ENCODE results near the gene ZNF605.

DNA sequence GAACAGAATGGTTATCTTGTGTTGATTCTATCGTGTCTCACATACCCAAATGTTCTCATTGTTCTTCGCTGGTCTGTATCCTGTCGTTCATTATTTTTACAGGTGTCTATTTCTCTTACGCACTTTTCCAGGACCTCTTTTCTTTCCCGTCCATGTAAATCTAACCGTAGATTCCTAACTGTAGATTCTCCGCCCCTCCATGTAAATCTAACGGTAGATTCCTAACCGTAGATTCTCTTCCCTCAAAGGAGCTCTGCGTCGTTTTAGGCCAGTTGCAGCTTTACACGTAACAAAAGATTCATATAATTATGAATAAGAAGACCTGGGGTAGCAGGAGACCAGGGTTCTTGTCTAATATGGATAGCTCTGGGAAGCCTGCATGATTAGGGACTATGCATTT lies 9.7 kb upstream of the ZNF605 start:
- TF ChIP-seq EZH2 (IDR thresholded peaks at IDR 0.05; ENCODE audit: borderline replicate concordance, insufficient read depth, low read length, poor library complexity, severe bottlenecking) (no peak), TAF1 (IDR thresholded peaks at IDR 0.05; ENCODE audit: low read depth) (no peak), RAD21 (conservative IDR thresholded peaks at IDR 0.05) (no peak), POLR2AphosphoS5 (IDR thresholded peaks at IDR 0.05) (no peak), SMC3 (conservative IDR thresholded peaks at IDR 0.05; ENCODE audit: poor library complexity) (no peak)
- TF ChIP-seq, protein P1, sequence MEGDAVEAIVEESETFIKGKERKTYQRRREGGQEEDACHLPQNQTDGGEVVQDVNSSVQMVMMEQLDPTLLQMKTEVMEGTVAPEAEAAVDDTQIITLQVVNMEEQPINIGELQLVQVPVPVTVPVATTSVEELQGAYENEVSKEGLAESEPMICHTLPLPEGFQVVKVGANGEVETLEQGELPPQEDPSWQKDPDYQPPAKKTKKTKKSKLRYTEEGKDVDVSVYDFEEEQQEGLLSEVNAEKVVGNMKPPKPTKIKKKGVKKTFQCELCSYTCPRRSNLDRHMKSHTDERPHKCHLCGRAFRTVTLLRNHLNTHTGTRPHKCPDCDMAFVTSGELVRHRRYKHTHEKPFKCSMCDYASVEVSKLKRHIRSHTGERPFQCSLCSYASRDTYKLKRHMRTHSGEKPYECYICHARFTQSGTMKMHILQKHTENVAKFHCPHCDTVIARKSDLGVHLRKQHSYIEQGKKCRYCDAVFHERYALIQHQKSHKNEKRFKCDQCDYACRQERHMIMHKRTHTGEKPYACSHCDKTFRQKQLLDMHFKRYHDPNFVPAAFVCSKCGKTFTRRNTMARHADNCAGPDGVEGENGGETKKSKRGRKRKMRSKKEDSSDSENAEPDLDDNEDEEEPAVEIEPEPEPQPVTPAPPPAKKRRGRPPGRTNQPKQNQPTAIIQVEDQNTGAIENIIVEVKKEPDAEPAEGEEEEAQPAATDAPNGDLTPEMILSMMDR (IDR thresholded peaks at IDR 0.05; ENCODE audit: poor library complexity, severe bottlenecking): no peak
- TF ChIP-seq, protein P2, sequence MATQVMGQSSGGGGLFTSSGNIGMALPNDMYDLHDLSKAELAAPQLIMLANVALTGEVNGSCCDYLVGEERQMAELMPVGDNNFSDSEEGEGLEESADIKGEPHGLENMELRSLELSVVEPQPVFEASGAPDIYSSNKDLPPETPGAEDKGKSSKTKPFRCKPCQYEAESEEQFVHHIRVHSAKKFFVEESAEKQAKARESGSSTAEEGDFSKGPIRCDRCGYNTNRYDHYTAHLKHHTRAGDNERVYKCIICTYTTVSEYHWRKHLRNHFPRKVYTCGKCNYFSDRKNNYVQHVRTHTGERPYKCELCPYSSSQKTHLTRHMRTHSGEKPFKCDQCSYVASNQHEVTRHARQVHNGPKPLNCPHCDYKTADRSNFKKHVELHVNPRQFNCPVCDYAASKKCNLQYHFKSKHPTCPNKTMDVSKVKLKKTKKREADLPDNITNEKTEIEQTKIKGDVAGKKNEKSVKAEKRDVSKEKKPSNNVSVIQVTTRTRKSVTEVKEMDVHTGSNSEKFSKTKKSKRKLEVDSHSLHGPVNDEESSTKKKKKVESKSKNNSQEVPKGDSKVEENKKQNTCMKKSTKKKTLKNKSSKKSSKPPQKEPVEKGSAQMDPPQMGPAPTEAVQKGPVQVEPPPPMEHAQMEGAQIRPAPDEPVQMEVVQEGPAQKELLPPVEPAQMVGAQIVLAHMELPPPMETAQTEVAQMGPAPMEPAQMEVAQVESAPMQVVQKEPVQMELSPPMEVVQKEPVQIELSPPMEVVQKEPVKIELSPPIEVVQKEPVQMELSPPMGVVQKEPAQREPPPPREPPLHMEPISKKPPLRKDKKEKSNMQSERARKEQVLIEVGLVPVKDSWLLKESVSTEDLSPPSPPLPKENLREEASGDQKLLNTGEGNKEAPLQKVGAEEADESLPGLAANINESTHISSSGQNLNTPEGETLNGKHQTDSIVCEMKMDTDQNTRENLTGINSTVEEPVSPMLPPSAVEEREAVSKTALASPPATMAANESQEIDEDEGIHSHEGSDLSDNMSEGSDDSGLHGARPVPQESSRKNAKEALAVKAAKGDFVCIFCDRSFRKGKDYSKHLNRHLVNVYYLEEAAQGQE (IDR thresholded peaks at IDR 0.05; ENCODE audit: borderline replicate concordance): no peak
